HG03442 (cell line): ENCODE data around the gene COPZ2.
"Not testable (repeated sequence)": the region's sequence is repeated elsewhere in the genome, so short reads cannot be mapped to it uniquely, and the experiment has no call there.

Experiments
- ATAC-seq: cut with Tn5 transposase; IDR thresholded peaks from one replicate; pipeline ENCODE4 v1.9.1; 2021; ENCODE audit warnings: mild to moderate bottlenecking, moderate library complexity; ENCODE audit not compliant: unreplicated experiment

Gene COPZ2

GRCh38 chr17:48034734-48035133, 2.9 kb downstream of the COPZ2 start:
- not testable (repeated sequence) for ATAC-seq

GRCh38 chr17:48031966-48032365, 5.6 kb downstream of the COPZ2 start:
- no peak for ATAC-seq

- ATAC-seq, result no peak
Observed at GRCh38 chr17:48030531-48030930, 7.1 kb downstream of the COPZ2 start.

GRCh38 chr17:48028736-48029135, 8.9 kb downstream of the COPZ2 start:
- ATAC-seq, result no peak

- no peak for ATAC-seq
Observed at GRCh38 chr17:48027322-48027981, 10.1 kb downstream of the COPZ2 start.

GRCh38 chr17:48026502-48027321, 10.9 kb downstream of the COPZ2 start:
- ATAC-seq, result no peak

GRCh38 chr17:48025904-48026501, 11.6 kb downstream of the COPZ2 start:
- no peak for ATAC-seq

- ATAC-seq, result peak; percentile 82
Observed at GRCh38 chr17:48025040-48025903, 12.3 kb downstream of the COPZ2 start.

- peak; percentile 3 for ATAC-seq
Observed at GRCh38 chr17:48024149-48025039, 13.2 kb downstream of the COPZ2 start.

GRCh38 chr17:48023400-48024148, 14.0 kb downstream of the COPZ2 start:
- ATAC-seq, result no peak

GRCh38 chr17:48022901-48023300, 14.7 kb downstream of the COPZ2 start:
- ATAC-seq, result no peak

GRCh38 chr17:48021934-48022333, 15.7 kb downstream of the COPZ2 start:
- ATAC-seq, result no peak

GRCh38 chr17:48017817-48018158, 19.8 kb downstream of the COPZ2 start:
- not testable (repeated sequence) for ATAC-seq

- ATAC-seq, result no peak
Observed at GRCh38 chr17:48016112-48016511, 21.5 kb downstream of the COPZ2 start.

- ATAC-seq, result no peak
Observed at GRCh38 chr17:48014595-48015111, 22.9 kb downstream of the COPZ2 start.

- no peak for ATAC-seq
Observed at GRCh38 chr17:48013876-48014594, 23.6 kb downstream of the COPZ2 start.

GRCh38 chr17:48012654-48013053, 24.9 kb downstream of the COPZ2 start:
- no peak for ATAC-seq

GRCh38 chr17:48012151-48012520, 25.5 kb downstream of the COPZ2 start:
- ATAC-seq, result no peak
